Choroid plexus epithelial cell (primary cell): ENCODE data around the gene BDKRB2.

Source experiments
- DNase-seq: peaks from one replicate; pipeline ENCODE4 v3.0.0-alpha.2; 2010; ENCODE audit warnings: low read depth
- H3K4me3 ChIP-seq: 2 replicates; pipeline ENCODE4 v1.5.1; 2011; ENCODE audit warnings: low read depth, mild to moderate bottlenecking, control low read depth, low read length, moderate library complexity
- TF ChIP-seq, protein P1 (sequence below): conservative IDR thresholded peaks from 2 replicates; pipeline ENCODE4 v1.5.1; 2011; ENCODE audit warnings: low read depth, mild to moderate bottlenecking, control low read depth, inconsistent platforms, low read length, moderate library complexity

BDKRB2 gene

DNA sequence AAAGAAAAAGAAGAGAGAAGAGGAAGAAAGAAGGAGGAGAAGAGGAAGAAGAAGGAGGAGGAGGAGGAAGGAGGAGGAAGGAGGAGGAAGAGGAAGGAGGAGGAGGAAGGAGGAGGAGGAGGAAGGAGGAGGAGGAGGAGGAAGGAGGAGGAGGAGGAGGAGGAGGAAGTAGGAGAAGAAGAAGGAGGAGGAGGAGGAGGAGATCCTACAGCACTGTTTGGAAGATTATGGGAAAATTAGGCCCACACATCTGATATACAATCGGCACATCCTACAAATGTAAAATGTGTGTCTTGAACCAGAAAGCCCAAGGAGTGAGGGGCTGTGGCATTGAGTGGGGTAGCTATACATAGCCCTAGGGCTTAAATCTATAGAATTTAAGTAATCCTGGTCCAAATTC lies 12.0 kb downstream of the BDKRB2 start:
- TF ChIP-seq, protein P1, sequence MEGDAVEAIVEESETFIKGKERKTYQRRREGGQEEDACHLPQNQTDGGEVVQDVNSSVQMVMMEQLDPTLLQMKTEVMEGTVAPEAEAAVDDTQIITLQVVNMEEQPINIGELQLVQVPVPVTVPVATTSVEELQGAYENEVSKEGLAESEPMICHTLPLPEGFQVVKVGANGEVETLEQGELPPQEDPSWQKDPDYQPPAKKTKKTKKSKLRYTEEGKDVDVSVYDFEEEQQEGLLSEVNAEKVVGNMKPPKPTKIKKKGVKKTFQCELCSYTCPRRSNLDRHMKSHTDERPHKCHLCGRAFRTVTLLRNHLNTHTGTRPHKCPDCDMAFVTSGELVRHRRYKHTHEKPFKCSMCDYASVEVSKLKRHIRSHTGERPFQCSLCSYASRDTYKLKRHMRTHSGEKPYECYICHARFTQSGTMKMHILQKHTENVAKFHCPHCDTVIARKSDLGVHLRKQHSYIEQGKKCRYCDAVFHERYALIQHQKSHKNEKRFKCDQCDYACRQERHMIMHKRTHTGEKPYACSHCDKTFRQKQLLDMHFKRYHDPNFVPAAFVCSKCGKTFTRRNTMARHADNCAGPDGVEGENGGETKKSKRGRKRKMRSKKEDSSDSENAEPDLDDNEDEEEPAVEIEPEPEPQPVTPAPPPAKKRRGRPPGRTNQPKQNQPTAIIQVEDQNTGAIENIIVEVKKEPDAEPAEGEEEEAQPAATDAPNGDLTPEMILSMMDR = no peak
- DNase-seq = no peak
- no peak overlapping the region for H3K4me3 ChIP-seq

DNA sequence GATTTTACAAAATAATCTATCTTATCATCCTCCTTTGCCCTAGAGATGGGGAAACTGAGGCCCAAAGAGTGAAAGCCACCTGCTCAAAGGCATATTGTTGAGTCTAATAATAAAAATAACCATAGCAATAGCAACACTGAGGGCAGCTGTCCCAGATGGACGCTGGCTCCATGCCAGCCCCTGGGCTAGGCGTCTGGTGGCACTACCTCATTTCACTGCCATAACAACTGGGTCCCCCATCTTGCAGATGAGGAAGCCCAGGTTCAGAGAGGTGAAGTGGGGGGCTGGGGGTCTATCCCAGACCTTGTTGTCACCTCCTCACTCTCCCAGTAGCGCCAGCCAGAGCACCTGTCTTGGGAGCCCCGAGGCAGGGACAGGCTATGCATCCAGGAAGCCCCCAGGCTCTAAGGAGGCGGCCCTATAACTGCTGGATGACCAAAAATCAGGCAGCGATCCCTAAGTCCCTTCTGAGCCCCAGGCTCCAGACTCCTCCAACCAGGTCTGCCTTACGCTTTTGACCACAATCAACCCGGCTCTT lies 12.8 kb downstream of the BDKRB2 start:
- no peak for DNase-seq
- no peak overlapping the region for H3K4me3 ChIP-seq
- TF ChIP-seq, protein P1 = no peak

DNA sequence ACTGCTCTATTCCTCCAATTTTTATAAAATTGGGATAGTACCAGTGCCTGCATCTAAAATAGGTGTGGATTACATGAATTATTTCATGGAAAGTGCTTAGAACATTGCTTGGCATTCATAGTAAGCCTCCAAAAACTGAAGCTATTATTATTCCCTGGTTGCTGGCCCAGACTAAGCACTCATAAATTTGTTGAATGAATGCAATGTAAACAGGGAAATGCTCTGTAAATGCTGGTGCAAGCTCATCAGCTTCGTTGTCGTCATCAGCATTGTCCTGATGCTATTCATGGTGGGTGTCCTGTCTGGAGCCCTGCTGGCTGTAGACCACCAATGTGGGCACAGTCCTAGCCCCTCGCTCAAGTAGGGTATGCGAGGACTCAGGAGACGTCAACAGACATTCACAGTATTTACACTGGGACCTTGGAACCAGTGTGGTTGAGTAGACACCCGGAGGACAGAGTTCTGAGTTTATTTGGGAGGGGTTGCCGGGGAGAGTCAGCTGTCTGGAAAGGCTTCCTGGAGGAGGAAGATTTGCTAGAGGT lies 16.5 kb downstream of the BDKRB2 start:
- DNase-seq = no peak
- TF ChIP-seq, protein P1 = no peak
- no peak overlapping the region for H3K4me3 ChIP-seq

DNA sequence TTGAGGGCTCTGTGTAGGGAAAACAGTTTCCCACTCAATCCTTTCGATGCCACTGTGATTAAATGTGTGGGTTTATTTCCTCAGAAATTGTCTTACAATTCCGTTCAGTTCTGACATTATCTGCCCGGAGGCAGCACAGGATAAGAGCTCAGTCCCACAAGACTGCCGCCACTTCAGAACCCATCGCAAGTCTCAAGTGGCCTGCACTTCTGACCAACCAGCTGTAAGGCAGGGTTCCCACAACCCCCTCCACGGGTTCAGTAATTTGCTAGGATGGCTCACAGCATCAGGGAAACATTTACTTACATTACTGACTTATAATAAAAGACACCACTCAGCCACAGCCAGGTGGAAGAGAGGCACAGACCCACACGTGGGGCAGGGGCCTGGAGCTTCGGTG lies 17.2 kb downstream of the BDKRB2 start:
- H3K4me3 ChIP-seq = no peak overlapping the region
- DNase-seq = no peak
- TF ChIP-seq, protein P1 = no peak

DNA sequence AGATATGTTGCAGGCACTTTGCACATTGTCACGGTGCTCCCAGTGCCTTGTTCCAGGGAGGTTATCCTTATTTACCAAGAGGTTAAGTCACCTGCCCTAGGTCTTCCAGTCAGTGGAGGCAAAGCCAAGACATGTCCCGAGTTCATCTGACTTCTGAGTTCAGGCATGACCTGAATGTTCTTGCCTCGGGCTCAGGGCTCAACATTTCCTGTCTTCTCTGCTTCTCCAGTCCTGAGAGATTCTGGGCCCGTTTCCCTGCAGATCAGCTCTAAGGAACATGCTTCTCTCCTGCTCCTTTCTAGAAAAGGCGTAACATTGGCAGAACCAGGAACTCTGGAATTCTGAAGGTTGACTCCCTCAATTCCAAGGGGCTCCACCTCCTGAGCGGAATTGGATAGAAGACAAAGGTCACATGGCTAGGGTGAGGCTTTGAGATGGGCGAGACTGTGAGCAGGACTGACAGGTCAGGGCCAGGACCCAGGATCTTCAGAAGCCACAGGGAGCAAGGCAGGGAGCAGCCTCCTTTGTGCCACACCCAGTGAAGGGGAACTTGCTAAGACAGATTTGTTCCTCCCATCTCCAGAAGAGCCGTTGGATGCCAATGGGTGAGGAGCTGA lies 19.9 kb downstream of the BDKRB2 start:
- TF ChIP-seq, protein P1 = no peak
- DNase-seq = no peak
- H3K4me3 ChIP-seq = no peak overlapping the region

DNA sequence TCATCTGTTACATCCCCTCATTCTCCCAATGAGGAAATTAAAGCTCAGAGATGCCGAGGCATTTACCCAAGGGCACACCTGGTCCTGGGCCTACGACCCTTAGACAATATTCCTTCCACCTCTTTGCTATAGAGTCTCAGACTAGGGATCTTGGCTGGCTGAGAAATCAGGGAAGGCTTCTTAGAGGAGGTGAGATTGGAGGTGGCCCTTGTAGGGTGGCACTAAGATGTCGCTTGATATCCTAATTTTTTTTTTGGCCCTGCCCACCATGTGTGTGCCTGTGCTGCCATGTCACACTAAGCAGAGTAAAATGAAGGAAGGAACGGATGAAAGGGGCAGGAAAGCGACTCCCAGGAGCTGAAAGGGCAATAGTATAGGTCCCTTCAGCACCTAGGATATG lies 20.6 kb downstream of the BDKRB2 start:
- DNase-seq = no peak
- H3K4me3 ChIP-seq = no peak overlapping the region
- TF ChIP-seq, protein P1 = no peak

DNA sequence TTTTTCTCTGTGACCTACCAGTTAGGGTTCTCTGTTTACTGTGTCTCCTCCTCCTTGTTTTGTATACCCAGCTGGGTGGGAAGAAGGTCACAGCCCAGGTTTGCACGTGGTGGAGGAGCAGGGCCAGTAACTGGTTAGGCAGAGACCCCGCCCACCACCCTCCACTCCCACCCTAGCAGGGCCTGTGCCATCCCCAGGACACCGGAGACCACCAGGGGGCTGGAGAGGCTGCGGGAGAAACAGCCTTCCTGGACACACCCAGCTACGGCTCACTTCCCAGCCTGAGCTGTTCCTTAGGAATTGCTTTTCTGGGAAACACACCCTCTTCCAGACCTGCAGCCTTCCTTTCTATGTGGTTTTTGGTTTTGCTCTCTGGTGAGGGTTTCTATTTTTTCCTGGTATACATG lies 21.1 kb downstream of the BDKRB2 start:
- TF ChIP-seq, protein P1 = peak; percentile 37
- no peak for DNase-seq
- H3K4me3 ChIP-seq = no peak overlapping the region
